GM23338 (cell line): ENCODE data around the gene ZNF638.

ENCODE experiments used
- CREB1 ChIP-seq: fragments of 250-450 bp; sonication (Bioruptor Pico); IDR thresholded peaks from 2 replicates; pipeline ENCODE4 v1.5.0; 2020; ENCODE audit warnings: low read depth, mild to moderate bottlenecking, moderate library complexity
- CTCF ChIP-seq, 2 experiments: fragments of 200-600 bp in 1 of 2; sonication (generic) in 1 of 2; conservative IDR thresholded peaks; 2 replicates each; pipeline versions ENCODE4 v1.5.1 to v1.6.1; 2016 to 2017; ENCODE audit warnings: antibody characterized with exemption in 2 of 2, low read depth in 2 of 2, mild to moderate bottlenecking in 2 of 2, moderate library complexity in 1 of 2
- ETS1 ChIP-seq: IDR thresholded peaks from 2 replicates; pipeline ENCODE4 v1.6.1; 2016; ENCODE audit warnings: antibody characterized with exemption
- EZH2 ChIP-seq: fragments of 200-600 bp; sonication (generic); IDR thresholded peaks from one replicate; pipeline ENCODE4 v1.8.0; 2017; ENCODE audit warnings: antibody characterized with exemption, mild to moderate bottlenecking, low read depth; ENCODE audit not compliant: unreplicated experiment
- EZH2phosphoT487 ChIP-seq: fragments of 200-600 bp; sonication (generic); IDR thresholded peaks from one replicate; pipeline ENCODE4 v1.8.1; 2018; ENCODE audit warnings: antibody characterized with exemption; ENCODE audit not compliant: unreplicated experiment
- JUNB ChIP-seq: IDR thresholded peaks from one replicate; pipeline ENCODE4 v1.6.1; 2016; ENCODE audit warnings: antibody characterized with exemption; ENCODE audit not compliant: unreplicated experiment
- NANOG ChIP-seq: IDR thresholded peaks from 2 replicates; pipeline ENCODE4 v1.6.1; 2016; ENCODE audit warnings: antibody characterized with exemption, borderline replicate concordance
- POLR2AphosphoS5 ChIP-seq: IDR thresholded peaks from 2 replicates; pipeline ENCODE4 v1.6.1; 2016; ENCODE audit warnings: antibody characterized with exemption, low read depth
- REST ChIP-seq: IDR thresholded peaks from one replicate; pipeline ENCODE4 v1.6.1; 2018; ENCODE audit warnings: antibody characterized with exemption; ENCODE audit not compliant: unreplicated experiment
- ZNF114 ChIP-seq: fragments of 250-450 bp; sonication (Bioruptor Pico); IDR thresholded peaks from 2 replicates; pipeline ENCODE4 v1.5.0; 2020; ENCODE audit warnings: mild to moderate bottlenecking, moderate library complexity

GRCh38 chr2:71339685-71340084 lies 8.1 kb downstream of the ZNF638 start:
- no peak for TF ChIP-seq EZH2
- TF ChIP-seq CTCF (conservative IDR thresholded peaks at IDR 0.05; ENCODE audit: low read depth in 2 of 2) = no peak
- TF ChIP-seq ZNF114 (CRISPR knock-in tag) = no peak
- no peak for TF ChIP-seq POLR2AphosphoS5
- TF ChIP-seq JUNB = no peak
- TF ChIP-seq EZH2phosphoT487 = no peak
- no peak for TF ChIP-seq NANOG
- TF ChIP-seq REST = no peak
- TF ChIP-seq CREB1 = no peak
- TF ChIP-seq ETS1 = no peak
